ENCODE measurements around the gene SMTNL2. TPM values are rescaled to one million over a fixed set of nuclear protein-coding genes. Genes with fewer than 3 reads are reported as not detected.

Gene SMTNL2
- total RNA-seq, 4 donors from 2014 or later, result 1.5 TPM; not detected in 2

DNA sequence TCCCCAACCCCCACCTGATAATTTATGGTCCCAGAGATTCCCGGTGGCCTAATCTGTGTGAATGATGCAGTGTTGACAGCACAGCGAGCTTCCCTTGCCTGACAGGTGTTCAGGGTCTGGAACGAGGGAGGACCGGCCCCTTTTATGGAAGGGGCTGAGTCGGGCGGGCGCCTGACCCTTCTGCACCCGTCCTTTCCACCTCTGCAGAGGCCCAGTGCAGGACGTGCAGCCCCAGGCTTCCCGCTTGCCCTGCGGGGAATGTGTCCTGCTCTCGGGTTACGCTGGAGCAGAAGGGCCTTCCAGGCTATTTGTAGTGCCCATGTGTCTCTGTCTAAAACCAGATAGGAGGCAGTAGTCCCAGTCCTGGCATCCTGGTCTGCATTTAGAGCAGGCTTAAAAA is 16.2 kb downstream of the SMTNL2 start:
- TF ChIP-seq, protein P1, sequence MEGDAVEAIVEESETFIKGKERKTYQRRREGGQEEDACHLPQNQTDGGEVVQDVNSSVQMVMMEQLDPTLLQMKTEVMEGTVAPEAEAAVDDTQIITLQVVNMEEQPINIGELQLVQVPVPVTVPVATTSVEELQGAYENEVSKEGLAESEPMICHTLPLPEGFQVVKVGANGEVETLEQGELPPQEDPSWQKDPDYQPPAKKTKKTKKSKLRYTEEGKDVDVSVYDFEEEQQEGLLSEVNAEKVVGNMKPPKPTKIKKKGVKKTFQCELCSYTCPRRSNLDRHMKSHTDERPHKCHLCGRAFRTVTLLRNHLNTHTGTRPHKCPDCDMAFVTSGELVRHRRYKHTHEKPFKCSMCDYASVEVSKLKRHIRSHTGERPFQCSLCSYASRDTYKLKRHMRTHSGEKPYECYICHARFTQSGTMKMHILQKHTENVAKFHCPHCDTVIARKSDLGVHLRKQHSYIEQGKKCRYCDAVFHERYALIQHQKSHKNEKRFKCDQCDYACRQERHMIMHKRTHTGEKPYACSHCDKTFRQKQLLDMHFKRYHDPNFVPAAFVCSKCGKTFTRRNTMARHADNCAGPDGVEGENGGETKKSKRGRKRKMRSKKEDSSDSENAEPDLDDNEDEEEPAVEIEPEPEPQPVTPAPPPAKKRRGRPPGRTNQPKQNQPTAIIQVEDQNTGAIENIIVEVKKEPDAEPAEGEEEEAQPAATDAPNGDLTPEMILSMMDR (IDR thresholded peaks at IDR 0.05; ENCODE audit: low read depth), result no peak

DNA sequence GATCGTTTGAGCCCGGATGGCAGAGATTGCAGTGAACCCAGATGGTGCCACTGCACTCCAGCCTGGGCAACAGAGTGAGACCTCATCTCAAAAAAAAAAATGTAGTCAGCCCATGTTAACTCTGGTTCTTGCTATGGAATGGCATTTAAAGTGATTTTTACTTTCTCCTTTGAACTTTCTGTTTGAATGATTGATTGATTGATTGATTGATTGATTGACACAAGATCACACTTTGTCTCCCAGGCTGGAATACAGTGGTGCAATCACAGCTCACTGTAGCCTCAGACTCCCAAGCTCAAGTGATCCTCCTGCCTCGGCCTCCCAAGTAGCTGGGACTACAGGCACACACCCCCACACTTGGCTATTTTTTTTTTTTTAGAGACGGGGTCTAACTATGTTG is 17.0 kb downstream of the SMTNL2 start:
- TF ChIP-seq, protein P1 (IDR thresholded peaks at IDR 0.05; ENCODE audit: low read depth), result no peak

- TF ChIP-seq, protein P1 (IDR thresholded peaks at IDR 0.05; ENCODE audit: low read depth), result no peak
Measured at GRCh38 chr17:4602041-4602440, 17.7 kb downstream of the SMTNL2 start.

- TF ChIP-seq, protein P1 (IDR thresholded peaks at IDR 0.05; ENCODE audit: low read depth), result no peak
Measured at GRCh38 chr17:4604111-4604644, 19.8 kb downstream of the SMTNL2 start.

DNA sequence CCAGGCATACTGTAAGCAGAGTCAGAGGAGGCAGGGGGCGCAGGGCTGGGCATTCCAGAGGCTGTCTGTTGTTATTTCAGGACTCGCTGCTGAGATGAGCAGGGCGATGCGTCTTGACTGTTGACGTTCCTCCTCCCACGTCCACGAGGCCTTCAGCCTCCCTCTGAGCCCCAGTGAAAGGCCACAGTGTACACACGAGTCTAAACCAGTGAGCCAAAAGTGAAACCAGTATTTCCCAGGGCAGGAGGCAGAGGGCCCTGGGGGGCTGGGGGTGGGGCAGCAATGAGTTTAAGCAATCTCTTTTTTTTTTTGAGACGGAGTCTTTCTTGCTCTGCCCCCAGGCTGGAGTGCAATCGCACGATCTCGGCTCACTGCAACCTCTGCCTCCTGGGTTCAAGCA is 21.5 kb downstream of the SMTNL2 start:
- TF ChIP-seq, protein P1 (IDR thresholded peaks at IDR 0.05; ENCODE audit: low read depth), result no peak

GRCh38 chr17:4607261-4607741 is 23.0 kb downstream of the SMTNL2 start:
- TF ChIP-seq, protein P1 (IDR thresholded peaks at IDR 0.05; ENCODE audit: low read depth), result no peak

DNA sequence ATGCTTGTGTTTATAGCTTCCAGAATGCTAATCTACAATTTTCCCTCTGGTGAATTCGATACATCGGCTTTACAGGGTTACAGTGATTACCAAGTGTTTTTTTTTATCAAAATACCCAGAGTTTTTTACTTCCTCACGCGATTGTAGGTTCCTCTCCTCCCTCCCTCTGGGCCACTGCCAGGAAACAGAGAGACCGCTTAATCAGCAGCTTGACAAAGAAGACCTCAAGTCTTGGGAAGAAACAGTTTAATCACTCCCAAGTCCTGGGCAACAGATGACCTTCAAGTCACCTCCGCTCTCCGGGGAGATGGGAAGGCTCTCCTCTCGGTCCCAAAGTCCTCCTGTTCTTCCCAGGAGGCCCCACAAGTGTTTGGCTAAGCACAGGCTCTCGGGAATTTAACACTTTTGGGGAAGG is 23.5 kb downstream of the SMTNL2 start:
- TF ChIP-seq, protein P1 (IDR thresholded peaks at IDR 0.05; ENCODE audit: low read depth), result no peak
